ENCODE data around the gene OR2L3.

OR2L3 gene

GRCh38 chr1:248098529-248098928 is 51.9 kb downstream of the OR2L3 start:
- Mint-ChIP-seq H3K4me1 (ENCODE audit: low read depth) (no peaks in the 10 kb centered on the region), H3K27ac (no peak overlapping the region), H3K9me3 (peaks cover 5% of the 10 kb centered on the region), H3K4me3 (no peak overlapping the region), H3K27me3 (ENCODE audit: low read depth) (no peaks in the 10 kb centered on the region), H3K36me3 (ENCODE audit: low read depth) (no peaks in the 10 kb centered on the region)

GRCh38 chr1:248102847-248103246 is 56.2 kb downstream of the OR2L3 start:
- no peaks in the 10 kb centered on the region for H3K9me3 Mint-ChIP-seq
- no peak overlapping the region for H3K27ac Mint-ChIP-seq
- no peaks in the 10 kb centered on the region for H3K4me1 Mint-ChIP-seq (ENCODE audit: low read depth)
- H3K36me3 Mint-ChIP-seq (ENCODE audit: low read depth): no peaks in the 10 kb centered on the region
- no peak overlapping the region for H3K4me3 Mint-ChIP-seq
- no peaks in the 10 kb centered on the region for H3K27me3 Mint-ChIP-seq (ENCODE audit: low read depth)

- Mint-ChIP-seq H3K9me3 (peaks cover 43% of the 10 kb centered on the region), H3K4me1 (ENCODE audit: low read depth) (no peaks in the 10 kb centered on the region), H3K36me3 (ENCODE audit: low read depth) (no peaks in the 10 kb centered on the region), H3K4me3 (no peak overlapping the region), H3K27me3 (ENCODE audit: low read depth) (no peaks in the 10 kb centered on the region), H3K27ac (no peak overlapping the region)
These were observed 64.5 kb downstream of the OR2L3 start for GRCh38 chr1:248111157-248111556.

All from T-helper 1 cell treated with Interleukin-12 subunit alpha and Interleukin-12 subunit beta and Interleukin-4 antibody, amounts not matched to agents 30 μg/mL and 1 μg/mL, for 36 hours (primary cell).